PFSK-1 (cell line): ENCODE measurements around the gene DIAPH2.

Experiments
- FOXP2 ChIP-seq: optimal IDR thresholded peaks from 2 replicates; pipeline ENCODE3; 2011; ENCODE audit warnings: borderline replicate concordance, control low read depth, inconsistent platforms; ENCODE audit not compliant: insufficient read depth; ENCODE audit errors: extremely low read length, extremely low read depth
- POLR2AphosphoS5 ChIP-seq: IDR thresholded peaks from 2 replicates; pipeline ENCODE4 v1.6.1; 2012; ENCODE audit warnings: low read depth, mild to moderate bottlenecking, control low read depth, low read length, moderate library complexity
- SIN3A ChIP-seq: IDR thresholded peaks from 2 replicates; pipeline ENCODE4 v1.6.1; 2012; ENCODE audit warnings: mild to moderate bottlenecking, low read length, moderate library complexity, borderline replicate concordance; ENCODE audit not compliant: insufficient read depth
- TF ChIP-seq, protein P1 (sequence below), 2 experiments: IDR thresholded peaks; 2 replicates each; pipeline versions ENCODE4 v1.6.1 to v1.8.0; 2011 to 2012; ENCODE audit warnings: low read depth in 2 of 2, low read length in 2 of 2, control low read depth in 1 of 2, inconsistent platforms in 1 of 2, mild to moderate bottlenecking in 1 of 2, moderate library complexity in 1 of 2; ENCODE audit not compliant: insufficient read depth in 1 of 2

GRCh38 chrX:97268182-97268680 is 583.6 kb downstream of the DIAPH2 start:
- TF ChIP-seq SIN3A (no peak), FOXP2 (no peak), POLR2AphosphoS5 (no peak)
- TF ChIP-seq, protein P1, sequence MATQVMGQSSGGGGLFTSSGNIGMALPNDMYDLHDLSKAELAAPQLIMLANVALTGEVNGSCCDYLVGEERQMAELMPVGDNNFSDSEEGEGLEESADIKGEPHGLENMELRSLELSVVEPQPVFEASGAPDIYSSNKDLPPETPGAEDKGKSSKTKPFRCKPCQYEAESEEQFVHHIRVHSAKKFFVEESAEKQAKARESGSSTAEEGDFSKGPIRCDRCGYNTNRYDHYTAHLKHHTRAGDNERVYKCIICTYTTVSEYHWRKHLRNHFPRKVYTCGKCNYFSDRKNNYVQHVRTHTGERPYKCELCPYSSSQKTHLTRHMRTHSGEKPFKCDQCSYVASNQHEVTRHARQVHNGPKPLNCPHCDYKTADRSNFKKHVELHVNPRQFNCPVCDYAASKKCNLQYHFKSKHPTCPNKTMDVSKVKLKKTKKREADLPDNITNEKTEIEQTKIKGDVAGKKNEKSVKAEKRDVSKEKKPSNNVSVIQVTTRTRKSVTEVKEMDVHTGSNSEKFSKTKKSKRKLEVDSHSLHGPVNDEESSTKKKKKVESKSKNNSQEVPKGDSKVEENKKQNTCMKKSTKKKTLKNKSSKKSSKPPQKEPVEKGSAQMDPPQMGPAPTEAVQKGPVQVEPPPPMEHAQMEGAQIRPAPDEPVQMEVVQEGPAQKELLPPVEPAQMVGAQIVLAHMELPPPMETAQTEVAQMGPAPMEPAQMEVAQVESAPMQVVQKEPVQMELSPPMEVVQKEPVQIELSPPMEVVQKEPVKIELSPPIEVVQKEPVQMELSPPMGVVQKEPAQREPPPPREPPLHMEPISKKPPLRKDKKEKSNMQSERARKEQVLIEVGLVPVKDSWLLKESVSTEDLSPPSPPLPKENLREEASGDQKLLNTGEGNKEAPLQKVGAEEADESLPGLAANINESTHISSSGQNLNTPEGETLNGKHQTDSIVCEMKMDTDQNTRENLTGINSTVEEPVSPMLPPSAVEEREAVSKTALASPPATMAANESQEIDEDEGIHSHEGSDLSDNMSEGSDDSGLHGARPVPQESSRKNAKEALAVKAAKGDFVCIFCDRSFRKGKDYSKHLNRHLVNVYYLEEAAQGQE (IDR thresholded peaks at IDR 0.05; ENCODE audit: insufficient read depth in 1 of 2, low read depth in 2 of 2, low read length in 2 of 2) = no peak
